ENCODE measurements around the gene STAT1. TPM values are rescaled to one million over a fixed set of nuclear protein-coding genes. Genes with fewer than 3 reads are reported as not detected.

The STAT1 gene
- total and polyA plus RNA-seq, 10 of the 15 experiments (the other 5 are each of a cell fraction or from before 2014, with no cell fraction given), result 81.8 to 398 (median 307) TPM

DNA sequence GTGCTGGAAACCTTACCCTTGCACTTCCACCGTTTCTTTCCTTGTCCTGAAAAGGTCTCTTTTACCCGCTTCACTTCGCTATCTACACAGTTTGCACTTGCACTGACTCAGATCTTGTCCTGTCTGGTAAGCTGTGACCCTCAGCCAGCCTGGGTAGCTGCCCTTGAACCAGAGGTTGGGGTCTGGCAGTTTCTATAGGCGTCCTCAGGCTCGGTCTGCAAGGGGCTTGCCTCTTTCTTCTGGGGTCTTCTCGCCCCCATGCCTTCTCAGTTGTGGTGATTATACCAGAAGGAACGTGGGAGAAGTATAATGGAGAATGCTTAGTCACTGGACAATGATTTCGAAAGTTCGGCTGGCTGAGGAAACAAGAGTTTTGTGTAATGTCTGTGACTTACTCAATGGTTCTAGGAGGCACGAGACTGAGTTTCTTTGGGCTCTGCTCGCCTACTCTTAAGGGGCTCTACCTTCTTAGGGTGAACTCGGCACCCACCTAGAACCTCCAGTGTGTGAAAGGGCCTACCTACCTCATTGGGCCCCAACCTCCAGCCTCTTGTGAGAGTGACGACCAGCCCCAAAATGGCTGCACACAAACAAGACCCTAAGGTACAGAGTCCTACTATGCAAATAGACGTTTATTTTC is 6.9 kb upstream of the STAT1 start (continued):
- TF ChIP-seq ZBTB4 (CRISPR knock-in tag; IDR thresholded peaks at IDR 0.05), result 0 out of 2 replicates have a peak, but pooled peaks have one; percentile 71
- TF ChIP-seq BHLHE40 (IDR thresholded peaks at IDR 0.05; ENCODE audit: borderline replicate concordance in 1 of 2, low read depth in 2 of 2, low read length in 1 of 2), result peak; percentile 65 to 82; a peak in 3 of 4 replicates
- TF ChIP-seq CEBPB (IDR thresholded peaks at IDR 0.05; ENCODE audit: borderline replicate concordance in 1 of 2, low read depth in 2 of 2, low read length in 2 of 2), result no peak
- 0 out of 2 replicates have a peak, but pooled peaks have one; percentile 13 for TF ChIP-seq RUNX3 (IDR thresholded peaks at IDR 0.05; ENCODE audit: low read length)
- TF ChIP-seq, protein P1, sequence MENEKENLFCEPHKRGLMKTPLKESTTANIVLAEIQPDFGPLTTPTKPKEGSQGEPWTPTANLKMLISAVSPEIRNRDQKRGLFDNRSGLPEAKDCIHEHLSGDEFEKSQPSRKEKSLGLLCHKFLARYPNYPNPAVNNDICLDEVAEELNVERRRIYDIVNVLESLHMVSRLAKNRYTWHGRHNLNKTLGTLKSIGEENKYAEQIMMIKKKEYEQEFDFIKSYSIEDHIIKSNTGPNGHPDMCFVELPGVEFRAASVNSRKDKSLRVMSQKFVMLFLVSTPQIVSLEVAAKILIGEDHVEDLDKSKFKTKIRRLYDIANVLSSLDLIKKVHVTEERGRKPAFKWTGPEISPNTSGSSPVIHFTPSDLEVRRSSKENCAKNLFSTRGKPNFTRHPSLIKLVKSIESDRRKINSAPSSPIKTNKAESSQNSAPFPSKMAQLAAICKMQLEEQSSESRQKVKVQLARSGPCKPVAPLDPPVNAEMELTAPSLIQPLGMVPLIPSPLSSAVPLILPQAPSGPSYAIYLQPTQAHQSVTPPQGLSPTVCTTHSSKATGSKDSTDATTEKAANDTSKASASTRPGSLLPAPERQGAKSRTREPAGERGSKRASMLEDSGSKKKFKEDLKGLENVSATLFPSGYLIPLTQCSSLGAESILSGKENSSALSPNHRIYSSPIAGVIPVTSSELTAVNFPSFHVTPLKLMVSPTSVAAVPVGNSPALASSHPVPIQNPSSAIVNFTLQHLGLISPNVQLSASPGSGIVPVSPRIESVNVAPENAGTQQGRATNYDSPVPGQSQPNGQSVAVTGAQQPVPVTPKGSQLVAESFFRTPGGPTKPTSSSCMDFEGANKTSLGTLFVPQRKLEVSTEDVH (IDR thresholded peaks at IDR 0.05; ENCODE audit: low read depth, partially characterized antibody), result no peak
- TF ChIP-seq, protein P2, sequence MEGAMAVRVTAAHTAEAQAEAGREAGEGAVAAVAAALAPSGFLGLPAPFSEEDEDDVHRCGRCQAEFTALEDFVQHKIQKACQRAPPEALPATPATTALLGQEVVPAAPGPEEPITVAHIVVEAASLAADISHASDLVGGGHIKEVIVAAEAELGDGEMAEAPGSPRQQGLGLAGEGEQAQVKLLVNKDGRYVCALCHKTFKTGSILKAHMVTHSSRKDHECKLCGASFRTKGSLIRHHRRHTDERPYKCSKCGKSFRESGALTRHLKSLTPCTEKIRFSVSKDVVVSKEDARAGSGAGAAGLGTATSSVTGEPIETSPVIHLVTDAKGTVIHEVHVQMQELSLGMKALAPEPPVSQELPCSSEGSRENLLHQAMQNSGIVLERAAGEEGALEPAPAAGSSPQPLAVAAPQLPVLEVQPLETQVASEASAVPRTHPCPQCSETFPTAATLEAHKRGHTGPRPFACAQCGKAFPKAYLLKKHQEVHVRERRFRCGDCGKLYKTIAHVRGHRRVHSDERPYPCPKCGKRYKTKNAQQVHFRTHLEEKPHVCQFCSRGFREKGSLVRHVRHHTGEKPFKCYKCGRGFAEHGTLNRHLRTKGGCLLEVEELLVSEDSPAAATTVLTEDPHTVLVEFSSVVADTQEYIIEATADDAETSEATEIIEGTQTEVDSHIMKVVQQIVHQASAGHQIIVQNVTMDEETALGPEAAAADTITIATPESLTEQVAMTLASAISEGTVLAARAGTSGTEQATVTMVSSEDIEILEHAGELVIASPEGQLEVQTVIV (IDR thresholded peaks at IDR 0.05; ENCODE audit: borderline replicate concordance, partially characterized antibody), result no peak
- peak; percentile 36; the same call in 1 of the 2 replicates for TF ChIP-seq MLLT1 (IDR thresholded peaks at IDR 0.05)
- peak; percentile 87; the same call in 1 of the 2 replicates for TF ChIP-seq SMAD5 (IDR thresholded peaks at IDR 0.05; ENCODE audit: low read depth)
- TF ChIP-seq, protein P3, sequence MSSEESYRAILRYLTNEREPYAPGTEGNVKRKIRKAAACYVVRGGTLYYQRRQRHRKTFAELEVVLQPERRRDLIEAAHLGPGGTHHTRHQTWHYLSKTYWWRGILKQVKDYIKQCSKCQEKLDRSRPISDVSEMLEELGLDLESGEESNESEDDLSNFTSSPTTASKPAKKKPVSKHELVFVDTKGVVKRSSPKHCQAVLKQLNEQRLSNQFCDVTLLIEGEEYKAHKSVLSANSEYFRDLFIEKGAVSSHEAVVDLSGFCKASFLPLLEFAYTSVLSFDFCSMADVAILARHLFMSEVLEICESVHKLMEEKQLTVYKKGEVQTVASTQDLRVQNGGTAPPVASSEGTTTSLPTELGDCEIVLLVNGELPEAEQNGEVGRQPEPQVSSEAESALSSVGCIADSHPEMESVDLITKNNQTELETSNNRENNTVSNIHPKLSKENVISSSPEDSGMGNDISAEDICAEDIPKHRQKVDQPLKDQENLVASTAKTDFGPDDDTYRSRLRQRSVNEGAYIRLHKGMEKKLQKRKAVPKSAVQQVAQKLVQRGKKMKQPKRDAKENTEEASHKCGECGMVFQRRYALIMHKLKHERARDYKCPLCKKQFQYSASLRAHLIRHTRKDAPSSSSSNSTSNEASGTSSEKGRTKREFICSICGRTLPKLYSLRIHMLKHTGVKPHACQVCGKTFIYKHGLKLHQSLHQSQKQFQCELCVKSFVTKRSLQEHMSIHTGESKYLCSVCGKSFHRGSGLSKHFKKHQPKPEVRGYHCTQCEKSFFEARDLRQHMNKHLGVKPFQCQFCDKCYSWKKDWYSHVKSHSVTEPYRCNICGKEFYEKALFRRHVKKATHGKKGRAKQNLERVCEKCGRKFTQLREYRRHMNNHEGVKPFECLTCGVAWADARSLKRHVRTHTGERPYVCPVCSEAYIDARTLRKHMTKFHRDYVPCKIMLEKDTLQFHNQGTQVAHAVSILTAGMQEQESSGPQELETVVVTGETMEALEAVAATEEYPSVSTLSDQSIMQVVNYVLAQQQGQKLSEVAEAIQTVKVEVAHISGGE (CRISPR knock-in tag; IDR thresholded peaks at IDR 0.05), result no peak
- TF ChIP-seq MXI1 (IDR thresholded peaks at IDR 0.05; ENCODE audit: low read depth, low read length), result no peak
- no peak for TF ChIP-seq CREB1 (IDR thresholded peaks at IDR 0.05; ENCODE audit: low read depth)
- no peak for TF ChIP-seq JUND (IDR thresholded peaks at IDR 0.05; ENCODE audit: low read depth, low read length)
- TF ChIP-seq HCFC1 (IDR thresholded peaks at IDR 0.05; ENCODE audit: low read length), result no peak
- TF ChIP-seq ATF7 (IDR thresholded peaks at IDR 0.05; ENCODE audit: low read depth), result 0 out of 2 replicates have a peak, but pooled peaks have one; percentile 14

Data from GM12878 (cell line).